GM18861 (cell line): ENCODE results near the gene PLEKHG3.
"Not testable (repeated sequence)": the region's sequence is repeated elsewhere in the genome, so short reads cannot be mapped to it uniquely, and the experiment has no call there.

Experiments used
- ATAC-seq: cut with Tn5 transposase; IDR thresholded peaks from one replicate; pipeline ENCODE4 v1.9.1; 2021; ENCODE audit not compliant: unreplicated experiment

Gene PLEKHG3

GRCh38 chr14:64704143-64704742, at the start of gene PLEKHG3:
Gene PLEKHG3 (plus strand): TSS chr14:64704424. CDS start chr14:64727632, 23,208 bp downstream.
- no peak for ATAC-seq

GRCh38 chr14:64654901-64655300, 49.3 kb upstream of the PLEKHG3 start:
- ATAC-seq = no peak

GRCh38 chr14:64656986-64657385, 47.2 kb upstream of the PLEKHG3 start:
- ATAC-seq = no peak

- ATAC-seq = no peak
These were observed 46.0 kb upstream of the PLEKHG3 start for GRCh38 chr14:64658201-64658600.

GRCh38 chr14:64658700-64659264, 45.4 kb upstream of the PLEKHG3 start:
- not testable (repeated sequence) for ATAC-seq

GRCh38 chr14:64659366-64659765, 44.9 kb upstream of the PLEKHG3 start:
- ATAC-seq = no peak

GRCh38 chr14:64663174-64663573, 41.0 kb upstream of the PLEKHG3 start:
- ATAC-seq = no peak

GRCh38 chr14:64671591-64671990, 32.6 kb upstream of the PLEKHG3 start:
- ATAC-seq = no peak

GRCh38 chr14:64673316-64673715, 30.9 kb upstream of the PLEKHG3 start:
- no peak for ATAC-seq

GRCh38 chr14:64673748-64674147, 30.5 kb upstream of the PLEKHG3 start:
- no peak for ATAC-seq

GRCh38 chr14:64674829-64675228, 29.4 kb upstream of the PLEKHG3 start:
- no peak for ATAC-seq

GRCh38 chr14:64675312-64675711, 28.9 kb upstream of the PLEKHG3 start:
- ATAC-seq = no peak

- ATAC-seq = no peak
These were observed 27.7 kb upstream of the PLEKHG3 start for GRCh38 chr14:64676410-64677008.

GRCh38 chr14:64680013-64680713, 24.1 kb upstream of the PLEKHG3 start:
- no peak for ATAC-seq

GRCh38 chr14:64680714-64681065, 23.5 kb upstream of the PLEKHG3 start:
- ATAC-seq = no peak

- no peak for ATAC-seq
These were observed 22.2 kb upstream of the PLEKHG3 start for GRCh38 chr14:64681796-64682710.

GRCh38 chr14:64682843-64683242, 21.4 kb upstream of the PLEKHG3 start:
- ATAC-seq = no peak

GRCh38 chr14:64683264-64683663, 21.0 kb upstream of the PLEKHG3 start:
- no peak for ATAC-seq

- no peak for ATAC-seq
These were observed 20.1 kb upstream of the PLEKHG3 start for GRCh38 chr14:64684091-64684490.

GRCh38 chr14:64685371-64686281, 18.6 kb upstream of the PLEKHG3 start:
- no peak for ATAC-seq
